Central memory CD8-positive, alpha-beta T cell (primary cell): ENCODE data around the gene CPNE2.

ENCODE experiments used
- ATAC-seq: fragments of 150-1000 bp; cut with Tn5 transposase; replicated peaks from 2 replicates; pipeline ENCODE4 v1.10.0; 2022; ENCODE audit warnings: mild to moderate bottlenecking, moderate FRiP score, moderate number of reproducible peaks; ENCODE audit not compliant: poor library complexity, severe bottlenecking; ENCODE audit errors: extremely low read depth
- DNase-seq, 2 donors: peaks; one replicate each; pipeline ENCODE4 v3.0.0; 2021; ENCODE audit warnings: low spot score in 2 of 2
- H3K27ac Mint-ChIP-seq: one replicate; pipeline ENCODE4 v1.8.0; 2022; ENCODE audit warnings: low read depth, mild to moderate bottlenecking, moderate library complexity, mixed read lengths
- H3K27me3 Mint-ChIP-seq: one replicate; pipeline ENCODE4 v1.8.0; 2022; ENCODE audit warnings: mixed read lengths
- H3K36me3 Mint-ChIP-seq: one replicate; pipeline ENCODE4 v1.8.0; 2022; ENCODE audit warnings: mild to moderate bottlenecking, moderate library complexity, mixed read lengths; ENCODE audit not compliant: insufficient read depth
- H3K4me1 Mint-ChIP-seq: one replicate; pipeline ENCODE4 v1.8.0; 2022; ENCODE audit warnings: mixed read lengths
- H3K4me3 Mint-ChIP-seq: one replicate; pipeline ENCODE4 v1.8.0; 2022; ENCODE audit warnings: mild to moderate bottlenecking, moderate library complexity, mixed read lengths
- H3K9me3 Mint-ChIP-seq: one replicate; pipeline ENCODE4 v1.8.0; 2022; ENCODE audit warnings: mixed read lengths

The CPNE2 gene

GRCh38 chr16:57165938-57166337 is 73.6 kb downstream of the CPNE2 start:
- ATAC-seq (no peak), DNase-seq (no peak)
- H3K27ac Mint-ChIP-seq: no peak overlapping the region
- H3K27me3 Mint-ChIP-seq: no peaks in the 10 kb centered on the region
- no peaks in the 10 kb centered on the region for H3K4me1 Mint-ChIP-seq
- H3K4me3 Mint-ChIP-seq: no peak overlapping the region
- no peaks in the 10 kb centered on the region for H3K9me3 Mint-ChIP-seq
- peaks cover 55% of the 10 kb centered on the region for H3K36me3 Mint-ChIP-seq

GRCh38 chr16:57166451-57166850 is 74.1 kb downstream of the CPNE2 start:
- ATAC-seq: no peak
- DNase-seq: no peak
- Mint-ChIP-seq H3K4me1 (no peaks in the 10 kb centered on the region), H3K27ac (no peak overlapping the region), H3K36me3 (peaks cover 54% of the 10 kb centered on the region), H3K9me3 (no peaks in the 10 kb centered on the region), H3K27me3 (no peaks in the 10 kb centered on the region), H3K4me3 (no peak overlapping the region)

- DNase-seq (no peak), ATAC-seq (no peak)
These were observed 74.6 kb downstream of the CPNE2 start for GRCh38 chr16:57166951-57167350.

GRCh38 chr16:57167538-57167937 is 75.2 kb downstream of the CPNE2 start:
- H3K9me3 Mint-ChIP-seq: no peaks in the 10 kb centered on the region
- no peak overlapping the region for H3K4me3 Mint-ChIP-seq
- H3K4me1 Mint-ChIP-seq: no peaks in the 10 kb centered on the region
- no peaks in the 10 kb centered on the region for H3K27me3 Mint-ChIP-seq
- H3K36me3 Mint-ChIP-seq: peaks cover 53% of the 10 kb centered on the region
- no peak overlapping the region for H3K27ac Mint-ChIP-seq
- ATAC-seq (no peak), DNase-seq (no peak)

More at GRCh38 chr16:57166951-57167350, 74.6 kb downstream of the CPNE2 start:
- Mint-ChIP-seq H3K4me3 (no peak overlapping the region), H3K9me3 (no peaks in the 10 kb centered on the region), H3K27ac (no peak overlapping the region), H3K36me3 (peaks cover 56% of the 10 kb centered on the region), H3K27me3 (no peaks in the 10 kb centered on the region), H3K4me1 (no peaks in the 10 kb centered on the region)

GRCh38 chr16:57167953-57168352 is 75.6 kb downstream of the CPNE2 start:
- no peaks in the 10 kb centered on the region for H3K4me1 Mint-ChIP-seq
- H3K27ac Mint-ChIP-seq: no peak overlapping the region
- H3K9me3 Mint-ChIP-seq: no peaks in the 10 kb centered on the region
- no peaks in the 10 kb centered on the region for H3K27me3 Mint-ChIP-seq
- DNase-seq (peak in 1 of 2 donors; percentile 21), ATAC-seq (peak; percentile 88)
- H3K36me3 Mint-ChIP-seq: peaks cover 54% of the 10 kb centered on the region
- no peak overlapping the region for H3K4me3 Mint-ChIP-seq

- no peaks in the 10 kb centered on the region for H3K9me3 Mint-ChIP-seq
- peaks cover 48% of the 10 kb centered on the region for H3K36me3 Mint-ChIP-seq
- H3K27me3 Mint-ChIP-seq: no peaks in the 10 kb centered on the region
- no peak for ATAC-seq
- H3K27ac Mint-ChIP-seq: no peak overlapping the region
- no peak overlapping the region for H3K4me3 Mint-ChIP-seq
- DNase-seq: no peak
- no peaks in the 10 kb centered on the region for H3K4me1 Mint-ChIP-seq
These were observed 76.9 kb downstream of the CPNE2 start for GRCh38 chr16:57169327-57169726.

GRCh38 chr16:57172721-57173290 is 80.4 kb downstream of the CPNE2 start:
- H3K27ac Mint-ChIP-seq: no peak overlapping the region
- H3K27me3 Mint-ChIP-seq: no peaks in the 10 kb centered on the region
- H3K4me1 Mint-ChIP-seq: peaks cover 6% of the 10 kb centered on the region
- ATAC-seq (no peak), DNase-seq (no peak)
- H3K9me3 Mint-ChIP-seq: no peaks in the 10 kb centered on the region
- H3K36me3 Mint-ChIP-seq: peaks cover 42% of the 10 kb centered on the region
- H3K4me3 Mint-ChIP-seq: no peak overlapping the region

GRCh38 chr16:57175896-57176295 is 83.5 kb downstream of the CPNE2 start:
- no peak overlapping the region for H3K27ac Mint-ChIP-seq
- H3K9me3 Mint-ChIP-seq: no peaks in the 10 kb centered on the region
- H3K27me3 Mint-ChIP-seq: no peaks in the 10 kb centered on the region
- DNase-seq (no peak), ATAC-seq (no peak)
- peaks cover 12% of the 10 kb centered on the region for H3K4me1 Mint-ChIP-seq
- H3K36me3 Mint-ChIP-seq: peaks cover 28% of the 10 kb centered on the region
- H3K4me3 Mint-ChIP-seq: no peak overlapping the region

- ATAC-seq: no peak
- no peaks in the 10 kb centered on the region for H3K9me3 Mint-ChIP-seq
- peak overlapping the region; percentile 32 for H3K27ac Mint-ChIP-seq
- no peaks in the 10 kb centered on the region for H3K27me3 Mint-ChIP-seq
- DNase-seq: no peak
- H3K4me1 Mint-ChIP-seq: peaks cover 18% of the 10 kb centered on the region
- peaks cover 14% of the 10 kb centered on the region for H3K36me3 Mint-ChIP-seq
- H3K4me3 Mint-ChIP-seq: no peak overlapping the region
These were observed 85.8 kb downstream of the CPNE2 start for GRCh38 chr16:57178196-57178595.

GRCh38 chr16:57178793-57179212 is 86.4 kb downstream of the CPNE2 start:
- no peak overlapping the region for H3K4me3 Mint-ChIP-seq
- H3K27ac Mint-ChIP-seq: no peak overlapping the region
- H3K9me3 Mint-ChIP-seq: no peaks in the 10 kb centered on the region
- H3K36me3 Mint-ChIP-seq: peaks cover 11% of the 10 kb centered on the region
- H3K27me3 Mint-ChIP-seq: no peaks in the 10 kb centered on the region
- no peak for DNase-seq
- peaks cover 20% of the 10 kb centered on the region for H3K4me1 Mint-ChIP-seq
- no peak for ATAC-seq

GRCh38 chr16:57179215-57179828 is 86.9 kb downstream of the CPNE2 start:
- H3K36me3 Mint-ChIP-seq: peaks cover 10% of the 10 kb centered on the region
- ATAC-seq: no peak
- peaks cover 25% of the 10 kb centered on the region for H3K4me1 Mint-ChIP-seq
- no peaks in the 10 kb centered on the region for H3K9me3 Mint-ChIP-seq
- H3K4me3 Mint-ChIP-seq: no peak overlapping the region
- no peak for DNase-seq
- H3K27me3 Mint-ChIP-seq: no peaks in the 10 kb centered on the region
- H3K27ac Mint-ChIP-seq: no peak overlapping the region

GRCh38 chr16:57184113-57184512 is 91.7 kb downstream of the CPNE2 start:
- peaks cover 13% of the 10 kb centered on the region for H3K36me3 Mint-ChIP-seq
- peak overlapping the region; percentile 75 for H3K27ac Mint-ChIP-seq
- no peaks in the 10 kb centered on the region for H3K27me3 Mint-ChIP-seq
- DNase-seq: no peak
- peak overlapping the region; percentile 94 for H3K4me3 Mint-ChIP-seq
- H3K4me1 Mint-ChIP-seq: peaks cover 54% of the 10 kb centered on the region
- H3K9me3 Mint-ChIP-seq: no peaks in the 10 kb centered on the region
- ATAC-seq: no peak

- H3K4me1 Mint-ChIP-seq: peaks cover 54% of the 10 kb centered on the region
- ATAC-seq: no peak
- no peaks in the 10 kb centered on the region for H3K9me3 Mint-ChIP-seq
- no peaks in the 10 kb centered on the region for H3K27me3 Mint-ChIP-seq
- peaks cover 15% of the 10 kb centered on the region for H3K36me3 Mint-ChIP-seq
- H3K27ac Mint-ChIP-seq: peak overlapping the region; percentile 98
- peak overlapping the region; percentile 94 for H3K4me3 Mint-ChIP-seq
- DNase-seq: no peak
These were observed 92.6 kb downstream of the CPNE2 start for GRCh38 chr16:57184887-57185445.
